T-helper 1 cell (primary cell): ENCODE measurements around the gene THYN1.
"Not testable (repeated sequence)": the region's sequence is repeated elsewhere in the genome, so short reads cannot be mapped to it uniquely, and the experiment has no call there.

ENCODE experiments used
- DNase-seq, 5 donors: peaks; one replicate each; pipeline ENCODE4 v3.0.0-alpha.2; 2012 to 2020
- total RNA-seq, 4 donors: gene quantifications; one replicate each; lab custom pipeline; 2026; lab: John Stamatoyannopoulos, UW

THYN1 gene
- total RNA-seq = 19.9 to 39.9 (median 31.5) reads per million in 4 donors

DNA sequence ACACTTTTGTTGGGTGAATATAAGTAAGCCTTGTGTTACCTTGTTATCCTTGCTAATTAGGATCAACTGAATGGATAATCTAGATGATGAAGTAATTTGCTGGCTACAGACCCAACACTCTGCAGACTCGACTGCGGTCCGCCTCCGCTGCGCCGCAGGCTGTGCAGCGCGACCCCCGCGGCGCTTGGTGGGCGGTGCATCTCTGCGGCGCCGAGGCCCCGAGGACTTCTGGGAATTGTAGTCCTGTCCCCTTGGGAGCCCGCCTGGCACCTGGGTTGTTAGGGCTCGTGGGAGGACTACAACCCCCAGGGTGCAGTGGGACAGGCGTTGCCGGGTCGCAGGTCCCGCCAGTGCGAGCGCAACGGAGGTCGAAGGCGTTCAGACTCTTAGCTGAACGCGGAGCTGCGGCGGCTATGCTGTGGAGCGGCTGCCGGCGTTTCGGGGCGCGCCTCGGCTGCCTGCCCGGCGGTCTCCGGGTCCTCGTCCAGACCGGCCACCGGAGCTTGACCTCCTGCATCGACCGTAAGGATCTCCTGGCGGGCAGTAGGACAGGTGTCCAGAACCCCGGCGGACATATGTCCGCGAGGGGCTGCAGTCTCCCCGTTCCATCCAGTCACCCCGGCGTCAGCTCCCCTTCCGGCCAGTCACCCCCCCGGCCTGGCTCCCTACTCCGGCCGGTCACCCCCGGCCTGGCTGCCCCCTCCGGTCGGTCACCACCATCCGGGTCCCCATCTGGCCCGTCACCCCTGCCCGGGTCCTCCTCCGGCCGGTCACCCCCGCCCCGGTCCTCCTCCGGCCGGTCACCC is at the start of gene THYN1, which contains the start of gene ACAD8:
THYN1 (minus strand) TSS at position 165 of the 806 bp plus-strand sequence. CDS start 470 bp downstream, outside the sequence.
ACAD8 (plus strand) TSS at position 381 of the 806 bp plus-strand sequence; CDS start at position 414, 33 bp downstream.
- DNase-seq = peak; percentile 89 to 96 (median 95)

DNA sequence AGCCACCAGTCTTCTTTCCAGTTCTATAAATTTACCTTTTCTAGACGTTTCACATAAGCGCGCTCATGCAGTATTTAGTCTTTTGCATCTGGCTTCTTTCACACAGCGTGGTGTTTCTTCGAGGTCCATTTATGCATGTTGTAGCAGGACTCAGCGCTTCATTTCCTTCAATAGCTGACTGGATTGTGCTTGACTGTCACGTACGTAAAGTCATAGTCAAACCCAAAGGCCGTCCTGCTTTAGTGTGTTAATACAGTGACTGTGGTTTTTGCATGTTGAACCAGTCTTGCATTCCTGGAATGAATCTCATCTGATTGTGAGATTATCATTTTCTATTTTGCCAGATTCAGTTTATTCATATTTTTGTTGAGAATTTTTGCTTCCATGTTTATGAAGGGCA is 41.5 kb upstream of the THYN1 start:
- no peak for DNase-seq

DNA sequence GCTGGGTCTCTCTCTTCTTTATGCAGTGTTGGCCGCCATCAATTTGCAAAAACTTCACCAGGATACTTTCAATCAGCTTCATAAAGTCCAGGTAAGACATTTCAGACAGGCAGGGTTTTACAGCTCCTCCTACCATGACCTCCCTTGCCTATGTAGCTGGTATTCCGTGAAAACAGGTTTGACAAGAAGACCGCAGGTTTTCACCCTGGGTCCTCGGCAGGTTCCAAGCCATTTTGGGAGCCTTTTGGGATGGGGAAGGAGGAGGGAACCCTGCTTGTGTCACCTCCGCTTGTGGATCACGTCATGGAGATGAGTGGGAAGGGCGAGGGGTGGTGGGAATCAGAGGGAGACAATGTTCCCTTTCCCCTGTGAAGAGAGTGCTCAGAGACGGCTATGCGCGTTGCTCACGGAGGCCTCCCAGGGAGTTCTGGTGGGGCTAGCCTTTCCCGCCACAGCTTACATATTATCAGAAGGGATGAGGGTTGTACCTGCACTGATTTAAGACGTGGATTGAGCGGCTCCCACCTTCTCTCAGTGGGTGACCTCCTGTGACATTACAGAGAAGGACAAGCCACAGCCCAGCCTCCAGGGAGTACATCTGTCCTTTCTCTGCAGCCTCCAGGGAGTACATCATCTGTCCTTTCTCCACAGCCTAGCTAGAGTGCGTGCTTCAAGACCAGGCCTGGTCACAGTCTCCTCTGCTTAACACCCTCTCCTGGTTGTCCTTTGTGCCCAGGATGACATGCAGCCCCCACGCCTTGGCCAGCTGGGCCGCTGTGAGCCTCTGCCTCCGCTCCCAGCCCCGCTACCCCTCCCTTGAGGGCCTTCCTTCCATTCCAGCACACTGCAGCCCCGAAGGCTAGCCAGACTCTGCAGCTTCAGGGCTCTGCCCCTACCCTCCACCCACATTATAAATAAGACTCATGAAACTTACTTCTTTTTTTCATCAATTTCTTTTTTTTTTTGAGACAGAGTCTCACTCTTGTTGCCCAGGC is 40.3 kb upstream of the THYN1 start:
- DNase-seq = no peak

DNA sequence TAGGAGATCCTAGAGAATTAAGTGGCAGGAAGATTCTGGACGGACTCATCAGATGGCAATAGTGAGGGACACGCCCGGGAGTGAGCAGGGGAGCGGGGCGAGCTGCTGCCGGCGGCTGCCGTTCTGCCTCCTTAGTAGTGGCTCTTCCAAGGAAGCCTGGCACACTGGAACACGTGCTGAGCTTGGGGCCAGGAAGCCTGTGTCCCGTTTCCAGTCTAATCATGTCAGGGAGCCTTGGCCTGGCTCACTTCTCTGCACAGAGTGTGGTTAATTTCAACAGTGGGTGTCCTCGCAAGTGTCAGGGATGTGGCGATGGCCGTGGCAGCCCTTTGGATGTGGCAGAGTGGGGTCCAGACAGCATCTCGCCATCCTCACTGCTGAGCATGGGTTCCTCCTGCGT is 39.5 kb upstream of the THYN1 start:
- no peak for DNase-seq

DNA sequence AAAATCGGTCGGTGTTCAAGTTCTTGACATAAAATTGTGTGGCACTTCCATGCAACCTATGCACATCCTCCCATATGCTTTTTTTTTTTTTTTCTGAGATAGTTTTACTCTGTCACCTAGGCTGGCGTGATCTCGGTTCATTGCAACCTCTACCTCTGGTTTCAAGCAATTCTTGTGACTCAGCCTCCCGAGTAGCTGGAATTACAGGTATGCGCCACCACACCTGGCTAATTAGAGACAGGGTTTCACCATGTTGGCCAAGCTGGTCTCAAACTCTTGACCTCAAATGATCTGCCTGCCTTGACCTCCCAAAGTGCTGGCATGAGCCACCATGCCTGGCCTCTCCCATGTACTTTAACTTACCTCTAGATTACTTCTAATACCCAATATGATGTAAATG is 38.0 kb upstream of the THYN1 start:
- DNase-seq = no peak

- DNase-seq = no peak
These were observed 37.5 kb upstream of the THYN1 start for GRCh38 chr11:134290646-134291045.

GRCh38 chr11:134289789-134290188 is 36.6 kb upstream of the THYN1 start:
- DNase-seq = no peak

- no peak for DNase-seq
These were observed 36.0 kb upstream of the THYN1 start for GRCh38 chr11:134289167-134289566.

DNA sequence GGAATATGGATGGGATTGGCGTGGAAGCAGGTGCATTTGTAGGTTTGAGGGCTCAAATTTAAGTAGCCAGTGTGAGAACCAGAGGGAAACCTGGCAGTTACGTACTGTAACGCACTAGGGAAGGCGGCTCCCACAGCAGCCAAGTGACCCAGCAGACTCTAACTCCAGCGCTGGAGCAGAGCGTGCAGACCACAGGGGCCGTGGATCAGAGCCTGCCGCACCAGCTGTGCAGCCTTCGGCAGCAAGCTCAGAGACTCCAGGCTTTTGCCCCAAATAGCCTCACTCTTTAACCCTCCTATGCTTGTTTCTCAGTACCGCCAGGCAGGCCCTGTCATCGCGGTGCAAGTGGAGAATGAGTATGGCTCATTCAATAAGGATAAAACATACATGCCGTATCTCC is 35.3 kb upstream of the THYN1 start:
- no peak for DNase-seq

DNA sequence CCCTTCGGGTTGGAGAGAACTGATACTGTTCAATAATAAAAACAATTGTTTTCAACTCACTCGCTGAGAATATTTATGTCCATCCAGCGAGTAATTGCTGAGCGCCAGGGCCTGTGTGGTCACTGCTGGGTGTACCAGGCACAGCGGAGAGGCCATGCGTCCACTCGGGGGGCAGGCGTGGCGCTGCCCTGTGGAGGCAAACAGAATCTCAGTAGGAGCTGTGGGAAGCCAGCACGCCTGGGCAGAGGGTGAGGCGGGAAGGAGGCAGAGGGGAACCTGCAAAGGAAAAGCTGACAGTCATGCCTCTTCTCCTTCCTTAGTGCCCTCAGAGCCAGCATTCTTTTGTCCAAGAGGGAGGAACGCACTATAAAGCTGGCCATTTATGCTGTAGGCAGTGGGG is 34.4 kb upstream of the THYN1 start:
- no peak for DNase-seq

- not testable (repeated sequence) for DNase-seq
These were observed 31.2 kb upstream of the THYN1 start for GRCh38 chr11:134284349-134284748.

- DNase-seq = no peak
These were observed 30.5 kb upstream of the THYN1 start for GRCh38 chr11:134283461-134284230.

- DNase-seq = no peak
These were observed 29.2 kb upstream of the THYN1 start for GRCh38 chr11:134282121-134283045.

DNA sequence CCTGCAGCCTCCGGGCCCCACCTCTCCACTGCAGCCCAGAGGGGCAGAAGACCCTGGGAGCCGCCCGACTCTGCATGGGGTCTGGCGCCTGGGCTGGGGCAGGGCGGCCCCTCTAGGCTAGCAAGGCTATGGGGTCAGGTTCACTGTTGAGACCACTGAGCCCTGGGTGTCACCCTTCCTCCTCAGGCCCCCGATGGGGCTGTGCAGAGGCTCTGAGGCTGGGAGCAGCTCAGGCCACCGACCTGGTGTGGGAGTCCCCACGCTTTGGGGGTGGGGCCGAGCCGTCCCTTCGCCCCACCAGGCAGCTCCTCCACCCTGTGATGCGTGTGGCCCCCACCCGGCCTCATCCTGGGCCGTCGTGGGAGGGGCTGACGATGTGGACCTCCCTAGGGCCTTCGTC is 28.5 kb upstream of the THYN1 start:
- not testable (repeated sequence) for DNase-seq

GRCh38 chr11:134278356-134278755 is 25.2 kb upstream of the THYN1 start:
- no peak for DNase-seq

DNA sequence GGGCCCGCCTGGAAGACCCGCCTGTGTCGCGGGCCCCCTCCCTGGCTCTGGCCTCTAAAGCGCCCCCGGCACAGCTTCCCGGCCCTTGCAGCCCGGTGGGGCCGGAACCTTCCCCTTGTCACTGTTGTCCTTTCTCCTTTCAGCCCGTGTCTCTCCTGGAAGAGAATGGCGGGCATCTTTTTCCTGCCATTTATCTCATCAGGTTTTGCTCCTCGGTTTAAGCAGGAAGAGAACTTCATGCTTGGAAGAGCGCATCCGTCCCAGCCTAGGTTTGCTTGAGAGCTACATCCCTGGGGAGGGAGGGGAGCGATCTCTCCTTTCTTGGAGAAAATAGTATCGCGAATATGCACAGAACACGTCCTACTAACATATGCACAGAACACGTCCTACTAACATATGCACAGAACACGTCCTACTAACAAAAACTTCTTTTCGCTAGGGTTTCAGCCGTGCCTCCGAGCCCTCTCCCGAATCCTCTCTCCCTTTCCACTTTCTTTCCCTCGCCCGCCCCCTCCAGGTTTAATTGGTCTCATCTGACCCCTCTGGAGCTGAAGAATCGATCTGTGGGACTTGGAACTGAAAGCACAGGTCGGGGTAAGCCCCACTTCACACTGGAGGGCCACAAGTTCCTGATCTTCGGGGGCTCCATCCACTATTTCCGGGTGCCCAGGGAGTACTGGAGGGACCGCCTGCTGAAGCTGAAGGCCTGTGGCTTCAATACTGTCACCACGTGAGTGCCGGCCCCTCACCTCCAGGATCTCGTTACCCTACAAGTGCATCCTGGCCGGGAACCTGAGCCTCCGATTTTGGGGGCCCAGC is 24.2 kb upstream of the THYN1 start:
- no peak for DNase-seq

GRCh38 chr11:134276396-134277182 is 23.4 kb upstream of the THYN1 start:
- DNase-seq = no peak

DNA sequence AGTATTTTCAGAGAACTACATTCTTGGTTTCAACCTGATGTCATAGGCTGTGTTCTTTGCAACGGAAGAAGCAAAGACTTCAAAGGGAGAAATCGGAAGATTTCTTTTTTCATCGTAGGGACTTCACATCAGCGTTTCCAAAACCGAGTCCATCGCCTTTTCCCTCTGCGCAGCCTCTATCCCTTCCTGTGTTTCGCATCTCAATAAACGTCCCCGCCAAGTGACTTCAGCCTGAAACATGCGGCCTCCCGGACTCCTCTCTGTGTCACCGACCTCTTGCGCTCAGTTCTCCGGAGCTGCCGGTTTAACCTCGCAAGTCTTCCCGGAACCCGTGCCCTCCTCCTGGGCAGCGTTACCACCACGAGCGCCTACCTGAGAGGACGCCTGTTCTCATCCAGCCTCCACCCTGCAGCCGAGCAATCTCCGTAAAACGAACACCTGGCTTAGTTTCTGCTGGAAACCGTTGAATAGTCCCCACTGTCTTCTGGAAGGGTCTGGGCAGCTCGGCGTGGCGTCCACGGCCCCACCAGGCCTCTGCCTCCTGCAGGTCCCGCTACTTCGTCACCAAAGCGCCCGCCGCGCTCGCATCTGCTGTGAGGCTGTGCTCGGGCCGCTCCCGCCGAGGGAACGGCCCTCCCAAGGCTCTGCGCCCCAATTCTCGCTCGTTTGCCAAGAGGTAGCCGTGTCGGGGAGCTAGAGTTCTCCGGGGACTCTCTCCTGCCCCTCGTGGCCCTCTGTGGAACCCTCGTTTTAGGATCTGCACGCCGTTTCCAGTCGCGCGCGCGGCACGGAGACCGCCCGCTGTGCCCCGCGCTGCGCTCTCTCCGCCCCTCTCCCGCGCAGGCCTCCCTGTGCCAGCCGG is 22.6 kb upstream of the THYN1 start, which contains the start of gene GLB1L3:
GLB1L3 (plus strand) TSS at position 846 of the 862 bp plus-strand sequence. CDS start 362 bp downstream, outside the sequence.
- DNase-seq = peak; percentile 51 to 88 (median 70)
